Bronchial epithelial cell (primary cell): ENCODE measurements around the gene ARF3. TPM values are rescaled to one million over a fixed set of nuclear protein-coding genes. Genes with fewer than 3 reads are reported as not detected.
"Not testable (repeated sequence)": the region's sequence is repeated elsewhere in the genome, so short reads cannot be mapped to it uniquely, and the experiment has no call there.

Source experiments
- DNase-seq: peaks from one replicate; pipeline ENCODE4 v3.0.0-alpha.2; 2010; ENCODE audit warnings: low read depth
- FAIRE-seq: peaks from 2 replicates; lab custom pipeline; 2011; peaks lifted over from hg19 to GRCh38; lab: Jason Lieb, UNC
- H3K27me3 ChIP-seq: 2 replicates; pipeline ENCODE4 v1.5.1; 2011; ENCODE audit warnings: low read length; ENCODE audit not compliant: control insufficient read depth, insufficient read depth
- H3K36me3 ChIP-seq: 2 replicates; pipeline ENCODE4 v1.5.1; 2011; ENCODE audit warnings: low read length; ENCODE audit not compliant: control insufficient read depth, insufficient read depth
- H3K4me3 ChIP-seq: 2 replicates; pipeline ENCODE4 v1.5.1; 2011; ENCODE audit warnings: mild to moderate bottlenecking, low read depth, low read length, control low read depth
- CTCF ChIP-seq: IDR thresholded peaks from 2 replicates; pipeline ENCODE4 v1.5.1; 2011; ENCODE audit warnings: mild to moderate bottlenecking, moderate library complexity, low read length, control low read depth, inconsistent platforms; ENCODE audit not compliant: insufficient read depth, severe bottlenecking
- total RNA-seq: library from RNA; depleted of rRNA; stranded (reverse); fragments of >200 nt; gene quantifications from 2 replicates; pipeline ENCODE4 v1.2.1, GENCODE V29; 2014

Gene ARF3
- total RNA-seq, 1 donor from 2014 or later = 30.0 TPM

GRCh38 chr12:48923117-48923516 lies 34.2 kb downstream of the ARF3 start:
- H3K36me3 ChIP-seq = peaks cover 3% of the 10 kb centered on the region
- TF ChIP-seq CTCF = no peak
- DNase-seq (no peak), FAIRE-seq (no peak)
- H3K4me3 ChIP-seq = no peak overlapping the region
- no peaks in the 10 kb centered on the region for H3K27me3 ChIP-seq

- H3K27me3 ChIP-seq = no peaks in the 10 kb centered on the region
- FAIRE-seq = no peak
- H3K4me3 ChIP-seq = no peak overlapping the region
- DNase-seq = no peak
- no peak for TF ChIP-seq CTCF
- H3K36me3 ChIP-seq = peaks cover 1% of the 10 kb centered on the region
Measured at GRCh38 chr12:48917857-48918537, 39.3 kb downstream of the ARF3 start.

- FAIRE-seq (no peak), DNase-seq (no peak)
- Histone ChIP-seq H3K27me3 (no peaks in the 10 kb centered on the region), H3K36me3 (no peaks in the 10 kb centered on the region), H3K4me3 (no peak overlapping the region)
- TF ChIP-seq CTCF = no peak
Measured at GRCh38 chr12:48910196-48910595, 47.1 kb downstream of the ARF3 start.

- not testable (repeated sequence) for FAIRE-seq, H3K27me3 ChIP-seq, DNase-seq, H3K36me3 ChIP-seq, H3K4me3 ChIP-seq
Measured at GRCh38 chr12:48909698-48910097, 47.6 kb downstream of the ARF3 start.

GRCh38 chr12:48907245-48907644 lies 50.0 kb downstream of the ARF3 start:
- FAIRE-seq (no peak), DNase-seq (no peak)
- no peaks in the 10 kb centered on the region for H3K27me3 ChIP-seq
- H3K4me3 ChIP-seq = no peak overlapping the region
- H3K36me3 ChIP-seq = no peaks in the 10 kb centered on the region
- TF ChIP-seq CTCF = no peak

GRCh38 chr12:48903982-48904411 lies 53.3 kb downstream of the ARF3 start:
- no peak for FAIRE-seq
- Histone ChIP-seq H3K36me3 (no peaks in the 10 kb centered on the region), H3K4me3 (peak overlapping the region; percentile 17), H3K27me3 (no peaks in the 10 kb centered on the region)
- peak; percentile 52 for TF ChIP-seq CTCF
- DNase-seq = peak; percentile 54
